BE2C (cell line): ENCODE results near the gene ZNF365.

Source experiments
- DNase-seq: peaks from one replicate; pipeline ENCODE4 v3.0.0-alpha.2; 2020
- H3K27me3 ChIP-seq: fragments of 250-450 bp; sonication (Bioruptor Pico); 2 replicates; pipeline ENCODE4 v1.5.1; 2020; ENCODE audit warnings: mild to moderate bottlenecking
- H3K36me3 ChIP-seq: fragments of 250-450 bp; sonication (Bioruptor Pico); 2 replicates; pipeline ENCODE4 v1.5.1; 2020; ENCODE audit warnings: mild to moderate bottlenecking
- H3K4me1 ChIP-seq: fragments of 250-450 bp; sonication (Bioruptor Pico); 2 replicates; pipeline ENCODE4 v1.5.1; 2020
- H3K4me3 ChIP-seq: 2 replicates; pipeline ENCODE4 v1.5.1; 2011; ENCODE audit warnings: low read depth, low read length
- H3K9me3 ChIP-seq: fragments of 250-450 bp; sonication (Bioruptor Pico); 2 replicates; pipeline ENCODE4 v1.5.1; 2020
- CTCF ChIP-seq: IDR thresholded peaks from 2 replicates; pipeline ENCODE4 v1.5.1; 2012; ENCODE audit warnings: mild to moderate bottlenecking, low read depth, low read length

Gene ZNF365

GRCh38 chr10:62380016-62380415 lies 5.8 kb downstream of the ZNF365 start:
- Histone ChIP-seq H3K4me3 (no peak overlapping the region), H3K27me3 (peaks cover 5% of the 10 kb centered on the region), H3K4me1 (no peaks in the 10 kb centered on the region), H3K9me3 (no peaks in the 10 kb centered on the region), H3K36me3 (no peaks in the 10 kb centered on the region)
- no peak for TF ChIP-seq CTCF
- DNase-seq: no peak

GRCh38 chr10:62381385-62382102 lies 7.4 kb downstream of the ZNF365 start:
- no peak for TF ChIP-seq CTCF
- Histone ChIP-seq H3K9me3 (no peaks in the 10 kb centered on the region), H3K4me1 (no peaks in the 10 kb centered on the region), H3K27me3 (no peaks in the 10 kb centered on the region; the same call in 1 of the 2 replicates), H3K36me3 (no peaks in the 10 kb centered on the region), H3K4me3 (no peak overlapping the region)
- no peak for DNase-seq

GRCh38 chr10:62382831-62383230 lies 8.7 kb downstream of the ZNF365 start:
- Histone ChIP-seq H3K9me3 (no peaks in the 10 kb centered on the region), H3K4me3 (no peak overlapping the region), H3K27me3 (no peaks in the 10 kb centered on the region; the same call in 1 of the 2 replicates), H3K36me3 (no peaks in the 10 kb centered on the region), H3K4me1 (no peaks in the 10 kb centered on the region)
- no peak for TF ChIP-seq CTCF
- no peak for DNase-seq

GRCh38 chr10:62384057-62384446 lies 9.9 kb downstream of the ZNF365 start:
- TF ChIP-seq CTCF: no peak
- H3K4me3 ChIP-seq: no peak overlapping the region
- no peaks in the 10 kb centered on the region for H3K9me3 ChIP-seq
- H3K36me3 ChIP-seq: no peaks in the 10 kb centered on the region
- H3K27me3 ChIP-seq: no peaks in the 10 kb centered on the region; the same call in 1 of the 2 replicates
- no peak for DNase-seq
- no peaks in the 10 kb centered on the region for H3K4me1 ChIP-seq

- H3K27me3 ChIP-seq: no peaks in the 10 kb centered on the region; the same call in 1 of the 2 replicates
- no peak for DNase-seq
- H3K4me3 ChIP-seq: no peak overlapping the region
- H3K4me1 ChIP-seq: no peaks in the 10 kb centered on the region
- no peak for TF ChIP-seq CTCF
- H3K9me3 ChIP-seq: no peaks in the 10 kb centered on the region
- H3K36me3 ChIP-seq: no peaks in the 10 kb centered on the region
Measured at GRCh38 chr10:62384447-62385081, 10.4 kb downstream of the ZNF365 start.
